D721Med (cell line): ENCODE data around the gene ST7.

Experiments
- DNase-seq: peaks from one replicate; pipeline ENCODE4 v3.0.0; 2011; ENCODE audit warnings: low spot score; ENCODE audit not compliant: insufficient read length
- FAIRE-seq: peaks from 2 replicates; lab custom pipeline; 2011; peaks lifted over from hg19 to GRCh38; lab: Jason Lieb, UNC
- CTCF ChIP-seq: IDR thresholded peaks from 2 replicates; pipeline ENCODE4 v1.5.1; 2012; ENCODE audit warnings: mild to moderate bottlenecking, control low read depth; ENCODE audit not compliant: insufficient read depth; ENCODE audit errors: missing control alignments

The ST7 gene

GRCh38 chr7:117032810-117033209 lies 79.5 kb downstream of the ST7 start:
- no peak for DNase-seq
- no peak for TF ChIP-seq CTCF
- FAIRE-seq, result no peak

GRCh38 chr7:117034851-117035464 lies 81.7 kb downstream of the ST7 start:
- DNase-seq, result no peak
- TF ChIP-seq CTCF, result no peak
- no peak for FAIRE-seq

GRCh38 chr7:117035465-117035862 lies 82.2 kb downstream of the ST7 start:
- no peak for FAIRE-seq

GRCh38 chr7:117036053-117036669 lies 82.9 kb downstream of the ST7 start:
- TF ChIP-seq CTCF, result no peak
- DNase-seq (no peak), FAIRE-seq (no peak)

More at GRCh38 chr7:117035465-117035862, 82.2 kb downstream of the ST7 start:
- no peak for DNase-seq
- no peak for TF ChIP-seq CTCF

- DNase-seq (no peak), FAIRE-seq (no peak)
- no peak for TF ChIP-seq CTCF
Observed at GRCh38 chr7:117036836-117037235, 83.5 kb downstream of the ST7 start.

- FAIRE-seq (no peak), DNase-seq (no peak)
- TF ChIP-seq CTCF, result no peak
Observed at GRCh38 chr7:117038408-117038807, 85.1 kb downstream of the ST7 start.

GRCh38 chr7:117041007-117041406 lies 87.7 kb downstream of the ST7 start:
- no peak for TF ChIP-seq CTCF
- FAIRE-seq, result no peak

More at GRCh38 chr7:117041007-117041406, 87.7 kb downstream of the ST7 start:
- no peak for DNase-seq
